Neuron (in vitro differentiated cells): Measurements from ENCODE around the gene FXYD4.

Experiments
- H2AFZ ChIP-seq: one replicate; pipeline ENCODE4 v1.6.1; 2013; ENCODE audit warnings: low read depth, mild to moderate bottlenecking, inconsistent platforms, low read length, moderate library complexity
- H3K27me3 ChIP-seq: one replicate; pipeline ENCODE4 v1.6.1; 2013; ENCODE audit warnings: low read length; ENCODE audit not compliant: insufficient read depth
- H3K36me3 ChIP-seq: one replicate; pipeline ENCODE4 v1.6.1; 2013; ENCODE audit warnings: low read length; ENCODE audit not compliant: insufficient read depth
- H3K4me1 ChIP-seq: one replicate; pipeline ENCODE4 v1.6.1; 2013; ENCODE audit warnings: low read length; ENCODE audit not compliant: insufficient read depth
- H3K4me3 ChIP-seq: 2 replicates; pipeline ENCODE4 v1.5.1; 2013; ENCODE audit warnings: mild to moderate bottlenecking, low read length, moderate library complexity
- H3K9me3 ChIP-seq: one replicate; pipeline ENCODE4 v1.6.1; 2013; ENCODE audit warnings: low read length

FXYD4 gene

GRCh38 chr10:43372765-43373361 is 1.4 kb downstream of the FXYD4 start:
- Histone ChIP-seq H2AFZ (no peak overlapping the region), H3K9me3 (no peaks in the 10 kb centered on the region), H3K4me3 (no peak overlapping the region), H3K4me1 (peaks cover 12% of the 10 kb centered on the region), H3K27me3 (no peaks in the 10 kb centered on the region), H3K36me3 (no peaks in the 10 kb centered on the region)

GRCh38 chr10:43373461-43373860 is 2.0 kb downstream of the FXYD4 start:
- Histone ChIP-seq H3K36me3 (no peaks in the 10 kb centered on the region), H2AFZ (no peak overlapping the region)

GRCh38 chr10:43374194-43374593 is 2.8 kb downstream of the FXYD4 start:
- no peak overlapping the region for H2AFZ ChIP-seq
- H3K4me3 ChIP-seq, result no peak overlapping the region
- no peaks in the 10 kb centered on the region for H3K36me3 ChIP-seq
- no peaks in the 10 kb centered on the region for H3K9me3 ChIP-seq
- H3K27me3 ChIP-seq, result no peaks in the 10 kb centered on the region
- H3K4me1 ChIP-seq, result peaks cover 12% of the 10 kb centered on the region

More at GRCh38 chr10:43373461-43373860, 2.0 kb downstream of the FXYD4 start:
- Histone ChIP-seq H3K27me3 (no peaks in the 10 kb centered on the region), H3K4me1 (peaks cover 12% of the 10 kb centered on the region), H3K9me3 (no peaks in the 10 kb centered on the region), H3K4me3 (no peak overlapping the region)

- Histone ChIP-seq H3K4me1 (peaks cover 12% of the 10 kb centered on the region), H3K36me3 (no peaks in the 10 kb centered on the region), H3K9me3 (no peaks in the 10 kb centered on the region), H3K27me3 (no peaks in the 10 kb centered on the region), H3K4me3 (no peak overlapping the region), H2AFZ (no peak overlapping the region)
These were observed 4.1 kb downstream of the FXYD4 start for GRCh38 chr10:43375401-43376020.

GRCh38 chr10:43376046-43376635 is 4.7 kb downstream of the FXYD4 start:
- Histone ChIP-seq H2AFZ (no peak overlapping the region), H3K36me3 (no peaks in the 10 kb centered on the region), H3K4me3 (no peak overlapping the region), H3K4me1 (peaks cover 12% of the 10 kb centered on the region), H3K9me3 (no peaks in the 10 kb centered on the region), H3K27me3 (no peaks in the 10 kb centered on the region)

- H3K27me3 ChIP-seq, result no peaks in the 10 kb centered on the region
- no peaks in the 10 kb centered on the region for H3K36me3 ChIP-seq
- no peak overlapping the region for H2AFZ ChIP-seq
- H3K9me3 ChIP-seq, result no peaks in the 10 kb centered on the region
- peaks cover 12% of the 10 kb centered on the region for H3K4me1 ChIP-seq
- H3K4me3 ChIP-seq, result no peak overlapping the region
These were observed 5.5 kb downstream of the FXYD4 start for GRCh38 chr10:43376828-43377423.

- Histone ChIP-seq H3K27me3 (no peaks in the 10 kb centered on the region), H3K4me3 (no peak overlapping the region), H2AFZ (no peak overlapping the region), H3K36me3 (no peaks in the 10 kb centered on the region), H3K9me3 (no peaks in the 10 kb centered on the region), H3K4me1 (peaks cover 11% of the 10 kb centered on the region)
These were observed 6.0 kb downstream of the FXYD4 start for GRCh38 chr10:43377424-43377883.

GRCh38 chr10:43380610-43381222 is 9.3 kb downstream of the FXYD4 start:
- Histone ChIP-seq H3K4me1 (no peaks in the 10 kb centered on the region), H2AFZ (no peak overlapping the region)

GRCh38 chr10:43383204-43383971 is 12.0 kb downstream of the FXYD4 start:
- no peaks in the 10 kb centered on the region for H3K27me3 ChIP-seq
- no peak overlapping the region for H2AFZ ChIP-seq
- H3K4me3 ChIP-seq, result no peak overlapping the region
- H3K36me3 ChIP-seq, result peaks cover 33% of the 10 kb centered on the region
- H3K4me1 ChIP-seq, result no peaks in the 10 kb centered on the region
- H3K9me3 ChIP-seq, result no peaks in the 10 kb centered on the region

More at GRCh38 chr10:43380610-43381222, 9.3 kb downstream of the FXYD4 start:
- Histone ChIP-seq H3K4me3 (no peak overlapping the region), H3K36me3 (peaks cover 7% of the 10 kb centered on the region), H3K27me3 (no peaks in the 10 kb centered on the region), H3K9me3 (no peaks in the 10 kb centered on the region)

- Histone ChIP-seq H3K27me3 (no peaks in the 10 kb centered on the region), H2AFZ (no peak overlapping the region), H3K9me3 (no peaks in the 10 kb centered on the region), H3K4me1 (no peaks in the 10 kb centered on the region), H3K4me3 (no peak overlapping the region), H3K36me3 (peaks cover 43% of the 10 kb centered on the region)
These were observed 13.1 kb downstream of the FXYD4 start for GRCh38 chr10:43384252-43385221.

- Histone ChIP-seq H3K36me3 (peaks cover 52% of the 10 kb centered on the region), H3K9me3 (no peaks in the 10 kb centered on the region), H2AFZ (no peak overlapping the region), H3K4me1 (no peaks in the 10 kb centered on the region), H3K4me3 (no peak overlapping the region), H3K27me3 (no peaks in the 10 kb centered on the region)
These were observed 14.1 kb downstream of the FXYD4 start for GRCh38 chr10:43385412-43386004.
